Endothelial cell of umbilical vein (primary cell): ENCODE results near the gene TDRD9. TPM values are rescaled to one million over a fixed set of nuclear protein-coding genes. Genes with fewer than 3 reads are reported as not detected.

Experiments used
- BruUV-seq: library from RNA; stranded (reverse); fragments of 400-500 nt; replicated peaks from 2 replicates; lab custom pipeline; 2021; lab: Mats Ljungman, UMichigan
- CTCF ChIA-PET: fragments of 300-600, 350-600 bp; sonication (Branson Sonifier 250); formaldehyde crosslinking; loops from one replicate; lab custom pipeline; 2021; ENCODE audit warnings: antibody characterized with exemption, inconsistent platforms; lab: Charles Lee
- POLR2A ChIA-PET: fragments of 300-600, 350-600 bp; sonication (Branson Sonifier 250); formaldehyde crosslinking; loops from one replicate; lab custom pipeline; 2021; ENCODE audit warnings: antibody characterized with exemption, inconsistent platforms; lab: Charles Lee
- DNase-seq: peaks from one replicate; pipeline ENCODE4 v3.0.0-alpha.2; 2011; ENCODE audit warnings: low read depth, low spot score
- FAIRE-seq: peaks from 2 replicates; lab custom pipeline; 2011; peaks lifted over from hg19 to GRCh38; lab: Jason Lieb, UNC
- H2AFZ ChIP-seq: 2 replicates; pipeline ENCODE4 v1.6.0; 2012; ENCODE audit warnings: low read depth, low read length, control low read depth, inconsistent platforms
- H3K27ac ChIP-seq: 2 replicates; pipeline ENCODE4 v1.5.1; 2011; ENCODE audit warnings: low read depth, mild to moderate bottlenecking, control low read depth, low read length, moderate library complexity; ENCODE audit not compliant: insufficient read depth
- H3K27me3 ChIP-seq, 2 experiments: 2 replicates each; pipeline versions ENCODE4 v1.6.0 to v1.6.1; 2011; ENCODE audit warnings: low read length in 2 of 2, mixed read lengths in 1 of 2; ENCODE audit not compliant: control insufficient read depth in 2 of 2, insufficient read depth in 2 of 2
- H3K36me3 ChIP-seq, 2 experiments: 2 replicates in 1 of 2; 3 replicates in 1 of 2; pipeline ENCODE4 v1.5.1; 2011; ENCODE audit warnings: low read length in 2 of 2, mild to moderate bottlenecking in 1 of 2, moderate library complexity in 1 of 2; ENCODE audit not compliant: control insufficient read depth in 2 of 2, insufficient read depth in 2 of 2; ENCODE audit errors: extremely low read depth in 1 of 2
- H3K4me1 ChIP-seq: 3 replicates; pipeline ENCODE4 v1.5.1; 2011; ENCODE audit warnings: mild to moderate bottlenecking, low read length; ENCODE audit not compliant: control insufficient read depth, insufficient read depth; ENCODE audit errors: extremely low read depth
- H3K4me2 ChIP-seq: 2 replicates; pipeline ENCODE4 v1.6.1; 2011; ENCODE audit warnings: low read length, control low read depth, mixed read lengths; ENCODE audit not compliant: insufficient read depth
- H3K4me3 ChIP-seq, 3 experiments: fragments of 200-600 bp in 1 of 3; sonication (generic), shearing (Covaris generic) in 1 of 3; replicated peaks in 1 of 3; 2 replicates each; pipeline ENCODE4 v1.5.1; 2011 to 2016; ENCODE audit warnings: control low read depth in 3 of 3, low read length in 3 of 3, mild to moderate bottlenecking in 2 of 3, inconsistent platforms in 1 of 3, low read depth in 1 of 3, moderate library complexity in 1 of 3; ENCODE audit not compliant: insufficient read depth in 1 of 3
- H3K79me2 ChIP-seq: 2 replicates; pipeline ENCODE4 v1.6.0; 2012; ENCODE audit warnings: low read length, inconsistent platforms; ENCODE audit not compliant: control insufficient read depth, insufficient read depth
- H3K9ac ChIP-seq: replicated peaks from 2 replicates; pipeline ENCODE3; 2011; ENCODE audit warnings: low read length, control low read depth; ENCODE audit not compliant: insufficient read depth; ENCODE audit errors: extremely low read depth
- H3K9me1 ChIP-seq: replicated peaks from 3 replicates; pipeline ENCODE4 v1.6.0; 2011; ENCODE audit warnings: mild to moderate bottlenecking, low read length; ENCODE audit not compliant: control insufficient read depth, insufficient read depth; ENCODE audit errors: extremely low read depth
- H3K9me3 ChIP-seq: replicated peaks from 2 replicates; pipeline ENCODE4 v1.5.1; 2012; ENCODE audit warnings: low read length, inconsistent platforms; ENCODE audit not compliant: control insufficient read depth, insufficient read depth
- H4K20me1 ChIP-seq: replicated peaks from 2 replicates; pipeline ENCODE3; 2011; ENCODE audit warnings: mild to moderate bottlenecking, low read length; ENCODE audit not compliant: control insufficient read depth, insufficient read depth; ENCODE audit errors: extremely low read depth
- EZH2 ChIP-seq: IDR thresholded peaks from 2 replicates; pipeline ENCODE4 v1.6.1; 2012; ENCODE audit warnings: borderline replicate concordance, low read depth, mild to moderate bottlenecking, moderate library complexity, low read length, inconsistent platforms; ENCODE audit not compliant: severe bottlenecking
- FOS ChIP-seq: IDR thresholded peaks from 2 replicates; pipeline ENCODE4 v1.6.1; 2011; ENCODE audit warnings: mild to moderate bottlenecking, low read length, moderate library complexity, borderline replicate concordance; ENCODE audit not compliant: insufficient read depth
- GATA2 ChIP-seq: IDR thresholded peaks from 2 replicates; pipeline ENCODE4 v1.7.0; 2011; ENCODE audit warnings: low read depth, mild to moderate bottlenecking, moderate library complexity, mixed read lengths, low read length; ENCODE audit not compliant: insufficient read length, insufficient read depth
- JUN ChIP-seq: IDR thresholded peaks from 2 replicates; pipeline ENCODE4 v1.6.1; 2011; ENCODE audit warnings: borderline replicate concordance, low read depth; ENCODE audit not compliant: insufficient read length, insufficient read depth
- MYC ChIP-seq: IDR thresholded peaks from one replicate; pipeline ENCODE4 v1.6.1; 2011; ENCODE audit warnings: mild to moderate bottlenecking, low read depth, low read length
- POLR2A ChIP-seq: IDR thresholded peaks from 2 replicates; pipeline ENCODE4 v1.6.1; 2012; ENCODE audit warnings: low read depth, mild to moderate bottlenecking, control low read depth, low read length
- POLR2AphosphoS5 ChIP-seq: IDR thresholded peaks from 2 replicates; pipeline ENCODE4 v1.6.1; 2012; ENCODE audit warnings: low read depth, mild to moderate bottlenecking, control low read depth, low read length, moderate library complexity; ENCODE audit not compliant: insufficient read depth
- dilution Hi-C: fragments of 300-500 bp; cut with MboI; formaldehyde crosslinking; loops from one replicate; pipeline ENCODE4 v1.15.0; 2019; ENCODE audit warnings: low sequenced_read_pairs; ENCODE audit not compliant: extremely low pct_ligation_motif_present
- intact Hi-C: fragments of 100-400 bp; cut with micrococcal nuclease; formaldehyde crosslinking; loops from one replicate; pipeline ENCODE4 v1.10.0; 2022
- polyA plus RNA-seq, 4 experiments: library from polyadenylated mRNA; depleted of rRNA in 3 of 4; stranded (reverse) in 3 of 4; unstranded in 1 of 4; fragments of >200 nt; gene quantifications; 2 replicates each; pipeline versions ENCODE4 v1.2.1 to v1.2.3, GENCODE V29; 2011 to 2012; ENCODE audit warnings: missing spikeins in 1 of 4
- total RNA-seq: library from RNA; stranded (reverse); gene quantifications from 2 replicates; pipeline ENCODE4 v1.2.3, GENCODE V29; 2021
- TF ChIP-seq, protein P1 (sequence below), 2 donors: IDR thresholded peaks; 1 replicate in 1 of 2; 2 replicates in 1 of 2; pipeline ENCODE4 v1.5.1; 2011; ENCODE audit warnings: low read length in 2 of 2, mild to moderate bottlenecking in 2 of 2, moderate library complexity in 2 of 2, control low read depth in 1 of 2, inconsistent platforms in 1 of 2, low read depth in 1 of 2; ENCODE audit not compliant: insufficient read depth in 1 of 2; ENCODE audit errors: extremely low read depth in 1 of 2
- TF ChIP-seq, protein P2 (sequence below): IDR thresholded peaks from 2 replicates; pipeline ENCODE4 v1.6.1; 2011; ENCODE audit not compliant: insufficient read depth, insufficient read length

Gene TDRD9
- total and polyA plus RNA-seq, 2 donors (not counting 3 experiments of a cell fraction or from before 2014, with no cell fraction given): 0.52 to 1.4 TPM

DNA sequence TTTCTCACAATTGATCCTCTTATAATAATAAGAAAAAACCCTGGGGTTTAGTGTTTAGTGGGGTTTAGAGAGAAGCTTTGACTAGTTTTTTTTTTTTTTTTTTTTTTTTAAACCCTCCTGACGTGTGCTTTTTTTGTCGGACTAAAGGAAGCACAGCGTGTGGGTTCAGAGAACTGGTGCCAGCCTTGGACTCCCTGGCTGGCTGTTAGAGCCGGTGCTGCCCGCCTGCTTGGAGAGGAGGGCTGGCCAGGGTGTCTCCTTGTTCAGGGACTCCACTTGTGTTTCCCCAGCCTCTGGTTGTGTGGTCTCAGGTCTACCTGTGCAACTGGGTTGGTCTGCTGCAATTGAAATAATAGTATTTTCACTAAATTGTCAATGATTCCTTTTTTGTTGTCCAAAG, 103.1 kb downstream of the TDRD9 start:
- no peak overlapping the region for H2AFZ ChIP-seq
- no peak overlapping the region for H3K4me3 ChIP-seq
- H3K79me2 ChIP-seq: no peaks in the 10 kb centered on the region
- ChIA-PET POLR2A (no interaction called here), CTCF (interaction anchor here (1.4 to 1.6 kb wide), 2 partner anchors 12 to 15 kb away, joined by 3 to 4 read pairs; no protein-coding TSS in a partner anchor)
- no peaks in the 10 kb centered on the region for H4K20me1 ChIP-seq
- no peak for TF ChIP-seq POLR2A
- no peaks in the 10 kb centered on the region for H3K36me3 ChIP-seq
- no TSS peak for BruUV-seq
- H3K27ac ChIP-seq: no peak overlapping the region
- no peaks in the 10 kb centered on the region for H3K9me3 ChIP-seq
- FAIRE-seq (no peak), DNase-seq (no peak)
- intact Hi-C loops: no loop called here
- no peaks in the 10 kb centered on the region for H3K9me1 ChIP-seq
- H3K27me3 ChIP-seq: peaks cover 2 to 6% of the 10 kb centered on the region in 2 experiments
- dilution Hi-C loops: no loop called here
- H3K9ac ChIP-seq: no peak overlapping the region
- H3K4me2 ChIP-seq: no peak overlapping the region
- no peaks in the 10 kb centered on the region for H3K4me1 ChIP-seq

DNA sequence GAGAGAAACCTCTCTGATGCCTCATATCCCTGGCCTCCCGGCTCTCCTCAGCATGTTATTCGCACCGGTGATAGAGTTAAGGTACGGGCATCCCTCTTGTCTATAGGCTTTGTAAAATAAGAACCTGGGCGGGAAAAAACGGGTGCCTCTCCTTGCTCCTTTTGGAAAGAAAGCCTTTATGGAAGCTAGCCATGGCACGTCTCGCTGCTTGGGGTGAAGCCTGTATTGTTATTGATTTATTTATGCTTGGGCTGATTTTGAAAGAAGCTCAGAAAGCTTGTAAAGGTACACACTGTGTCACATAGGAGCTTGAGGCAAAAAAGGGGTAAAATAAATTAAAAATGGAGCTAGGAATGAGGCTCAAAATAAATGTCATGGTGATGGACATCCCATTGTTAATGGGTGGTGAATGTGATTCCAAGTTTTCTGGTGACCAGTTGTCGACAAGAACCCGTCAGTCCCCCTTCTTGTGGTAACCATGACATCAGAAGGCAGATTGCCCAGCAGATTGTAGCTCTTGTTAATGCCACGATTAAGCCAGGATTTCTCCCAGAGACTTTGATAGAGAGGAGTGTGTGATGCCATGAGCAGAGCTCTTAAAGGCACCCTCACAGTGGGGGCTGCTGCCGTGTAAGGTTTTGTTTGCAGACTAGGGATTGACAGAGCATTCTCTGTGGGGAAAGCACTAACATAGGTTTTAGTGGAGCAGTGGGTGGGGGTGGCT, 106.9 kb downstream of the TDRD9 start:
- peaks cover 0 to 2% of the 10 kb centered on the region in 2 experiments for H3K27me3 ChIP-seq
- CTCF ChIA-PET: interaction anchor here (1.6 kb wide), 1 partner anchor 8 kb away, joined by 4 read pairs; no protein-coding TSS in a partner anchor
- intact Hi-C loops: no loop called here

More for the DNA sequence above, 106.9 kb downstream of the TDRD9 start:
- BruUV-seq: no TSS peak
- Histone ChIP-seq H3K9me1 (no peaks in the 10 kb centered on the region), H4K20me1 (no peaks in the 10 kb centered on the region), H2AFZ (no peak overlapping the region), H3K4me1 (no peaks in the 10 kb centered on the region), H3K27ac (no peak overlapping the region), H3K9me3 (no peaks in the 10 kb centered on the region), H3K4me3 (no peak overlapping the region), H3K4me2 (no peak overlapping the region), H3K79me2 (no peaks in the 10 kb centered on the region), H3K9ac (no peak overlapping the region), H3K36me3 (no peaks in the 10 kb centered on the region)
- POLR2A ChIA-PET: no interaction called here
- FAIRE-seq (no peak), DNase-seq (no peak)
- TF ChIP-seq, protein P1, sequence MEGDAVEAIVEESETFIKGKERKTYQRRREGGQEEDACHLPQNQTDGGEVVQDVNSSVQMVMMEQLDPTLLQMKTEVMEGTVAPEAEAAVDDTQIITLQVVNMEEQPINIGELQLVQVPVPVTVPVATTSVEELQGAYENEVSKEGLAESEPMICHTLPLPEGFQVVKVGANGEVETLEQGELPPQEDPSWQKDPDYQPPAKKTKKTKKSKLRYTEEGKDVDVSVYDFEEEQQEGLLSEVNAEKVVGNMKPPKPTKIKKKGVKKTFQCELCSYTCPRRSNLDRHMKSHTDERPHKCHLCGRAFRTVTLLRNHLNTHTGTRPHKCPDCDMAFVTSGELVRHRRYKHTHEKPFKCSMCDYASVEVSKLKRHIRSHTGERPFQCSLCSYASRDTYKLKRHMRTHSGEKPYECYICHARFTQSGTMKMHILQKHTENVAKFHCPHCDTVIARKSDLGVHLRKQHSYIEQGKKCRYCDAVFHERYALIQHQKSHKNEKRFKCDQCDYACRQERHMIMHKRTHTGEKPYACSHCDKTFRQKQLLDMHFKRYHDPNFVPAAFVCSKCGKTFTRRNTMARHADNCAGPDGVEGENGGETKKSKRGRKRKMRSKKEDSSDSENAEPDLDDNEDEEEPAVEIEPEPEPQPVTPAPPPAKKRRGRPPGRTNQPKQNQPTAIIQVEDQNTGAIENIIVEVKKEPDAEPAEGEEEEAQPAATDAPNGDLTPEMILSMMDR (IDR thresholded peaks at IDR 0.05; ENCODE audit: extremely low read depth in 1 of 2, insufficient read depth in 1 of 2, low read depth in 1 of 2, low read length in 2 of 2): no peak
- TF ChIP-seq GATA2 (no peak), POLR2A (no peak), POLR2AphosphoS5 (no peak), JUN (no peak), EZH2 (no peak), FOS (no peak), MYC (no peak)
- TF ChIP-seq, protein P2, sequence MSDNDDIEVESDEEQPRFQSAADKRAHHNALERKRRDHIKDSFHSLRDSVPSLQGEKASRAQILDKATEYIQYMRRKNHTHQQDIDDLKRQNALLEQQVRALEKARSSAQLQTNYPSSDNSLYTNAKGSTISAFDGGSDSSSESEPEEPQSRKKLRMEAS: no peak
- dilution Hi-C loops: no loop called here
